CD4-positive, alpha-beta T cell treated with Interferon gamma for 1 hour (primary cell): ENCODE measurements around the gene GRAMD4.

Source experiments
- DNase-seq: peaks from one replicate; pipeline ENCODE4 v3.0.0-alpha.2; 2020

Gene GRAMD4

DNA sequence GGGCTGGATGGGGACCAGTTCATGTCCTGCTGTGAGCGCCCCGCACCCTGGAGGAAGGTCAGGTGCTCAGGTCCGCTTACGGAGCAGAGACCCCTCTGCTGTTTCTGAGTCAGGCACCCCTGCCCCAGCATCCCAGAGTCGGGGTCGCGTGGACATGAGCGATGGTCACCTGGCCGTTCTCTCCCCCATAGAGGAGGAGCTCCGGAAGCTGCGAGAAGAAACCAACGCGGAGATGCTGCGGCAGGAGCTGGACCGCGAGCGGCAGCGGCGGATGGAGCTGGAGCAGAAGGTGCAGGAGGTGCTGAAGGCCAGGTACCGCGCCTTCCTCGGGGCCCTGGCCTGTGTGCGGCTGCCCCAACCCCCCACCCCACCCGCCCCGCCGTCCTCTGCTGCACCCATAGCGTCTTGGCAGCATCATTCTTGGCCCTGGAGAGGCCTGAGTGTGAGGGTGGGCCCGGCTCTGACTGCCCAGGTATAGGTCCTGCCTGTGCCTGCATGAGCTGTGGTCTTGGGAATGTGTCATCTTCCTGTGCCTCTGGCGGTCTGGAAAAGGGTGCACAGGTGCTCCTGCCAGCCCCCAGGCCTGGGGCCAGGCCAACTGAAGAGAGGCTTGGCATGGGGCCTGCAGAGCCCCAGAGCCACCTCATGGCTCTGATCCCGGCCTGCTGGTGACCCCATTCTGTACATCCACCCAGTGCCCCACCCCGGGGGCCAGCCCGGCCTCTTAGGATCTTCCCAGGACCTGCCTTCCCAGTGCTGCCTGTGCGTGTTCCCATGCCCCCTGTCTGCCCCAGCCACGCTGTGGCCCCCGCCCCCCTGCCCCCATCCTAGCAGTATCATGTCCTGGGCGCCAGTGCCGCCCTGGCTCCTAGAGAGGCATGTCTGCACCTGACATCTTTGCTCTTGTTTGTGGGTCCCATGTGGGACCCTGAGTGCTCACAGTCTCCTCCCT, 38.1 kb downstream of the GRAMD4 start:
- DNase-seq: no peak

DNA sequence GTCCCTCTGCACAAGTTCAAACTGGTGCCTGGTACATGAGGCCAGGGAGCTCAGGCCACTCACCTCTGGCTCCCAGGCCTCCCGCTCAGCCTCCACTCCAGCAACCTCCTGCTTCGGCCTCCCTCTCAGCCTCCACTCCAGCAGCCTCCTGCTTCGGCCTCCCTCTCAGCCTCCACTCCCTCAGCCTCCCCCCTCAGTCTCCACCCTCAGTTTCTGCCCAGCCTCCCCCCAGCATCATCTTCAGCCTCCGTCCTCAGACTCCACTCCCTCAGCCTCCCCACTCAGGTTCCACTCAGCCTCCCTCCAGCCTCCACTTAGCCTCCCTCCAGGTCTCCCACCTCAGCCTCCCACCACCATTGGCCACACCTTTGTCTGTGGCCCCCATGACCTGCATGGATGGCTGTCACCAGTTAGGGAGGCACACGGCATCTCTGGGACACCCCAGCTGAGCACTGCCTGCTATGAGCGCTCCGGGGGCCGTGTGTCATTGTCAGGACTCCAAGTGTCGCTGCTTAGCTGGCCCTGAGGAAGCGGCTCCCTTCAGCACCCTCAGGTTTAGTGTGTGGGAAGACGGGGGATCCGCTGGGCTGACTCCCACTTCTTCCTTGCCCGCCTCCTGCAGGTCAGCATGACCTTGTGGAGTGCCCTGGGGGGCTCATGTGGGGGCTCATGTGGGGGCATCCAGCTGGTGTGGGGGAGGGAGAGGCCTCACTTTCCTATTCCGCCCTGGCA, 39.0 kb downstream of the GRAMD4 start:
- no peak for DNase-seq

DNA sequence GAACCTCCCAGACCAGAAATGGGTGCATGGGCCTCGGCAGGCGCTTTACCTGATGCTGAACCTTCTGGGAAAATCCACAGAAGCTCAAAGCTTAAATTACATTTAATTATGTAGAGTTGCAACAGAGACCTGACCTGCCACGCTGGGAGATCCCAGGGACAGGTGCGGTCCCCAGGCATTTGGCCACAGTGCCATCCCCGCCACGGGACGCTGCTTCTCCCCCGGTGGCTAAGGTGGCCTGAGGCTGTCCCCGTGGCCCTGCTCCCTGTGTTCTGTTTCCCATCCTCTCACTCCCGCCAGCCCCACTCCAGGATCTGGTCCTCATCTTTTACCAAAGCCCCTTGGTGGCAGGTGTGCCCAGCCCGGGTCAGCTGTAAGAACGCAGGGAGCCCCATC, 39.6 kb downstream of the GRAMD4 start:
- no peak for DNase-seq

DNA sequence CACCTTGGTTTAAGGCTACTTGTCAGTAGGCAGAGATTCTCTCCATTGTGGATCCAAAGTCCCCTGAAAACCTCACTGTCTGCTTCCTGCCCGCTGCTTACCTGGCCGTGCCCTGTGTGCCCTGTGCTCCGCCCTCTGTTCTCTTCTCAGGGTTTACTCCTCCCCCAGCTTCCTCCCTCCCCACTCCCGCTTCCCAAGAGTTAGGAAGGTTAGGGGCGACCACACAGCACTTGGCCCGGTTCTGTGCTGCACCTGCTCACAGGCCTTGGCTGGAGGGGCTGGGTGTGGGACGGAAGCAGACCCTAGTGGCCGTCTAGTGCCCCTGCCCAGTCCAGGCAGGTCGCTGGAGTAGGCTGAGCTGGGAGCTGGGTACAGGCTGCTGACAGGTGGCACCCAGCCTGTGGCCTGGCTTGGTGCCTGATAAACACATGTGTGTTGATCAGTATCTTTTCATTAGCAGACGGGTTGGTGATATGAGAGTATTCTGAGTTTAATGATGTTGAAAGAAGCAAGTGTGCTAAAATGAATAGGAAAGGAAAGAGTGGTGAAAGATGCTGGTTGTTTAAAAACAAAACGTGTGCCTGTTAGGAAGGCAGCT, 40.5 kb downstream of the GRAMD4 start:
- no peak for DNase-seq

DNA sequence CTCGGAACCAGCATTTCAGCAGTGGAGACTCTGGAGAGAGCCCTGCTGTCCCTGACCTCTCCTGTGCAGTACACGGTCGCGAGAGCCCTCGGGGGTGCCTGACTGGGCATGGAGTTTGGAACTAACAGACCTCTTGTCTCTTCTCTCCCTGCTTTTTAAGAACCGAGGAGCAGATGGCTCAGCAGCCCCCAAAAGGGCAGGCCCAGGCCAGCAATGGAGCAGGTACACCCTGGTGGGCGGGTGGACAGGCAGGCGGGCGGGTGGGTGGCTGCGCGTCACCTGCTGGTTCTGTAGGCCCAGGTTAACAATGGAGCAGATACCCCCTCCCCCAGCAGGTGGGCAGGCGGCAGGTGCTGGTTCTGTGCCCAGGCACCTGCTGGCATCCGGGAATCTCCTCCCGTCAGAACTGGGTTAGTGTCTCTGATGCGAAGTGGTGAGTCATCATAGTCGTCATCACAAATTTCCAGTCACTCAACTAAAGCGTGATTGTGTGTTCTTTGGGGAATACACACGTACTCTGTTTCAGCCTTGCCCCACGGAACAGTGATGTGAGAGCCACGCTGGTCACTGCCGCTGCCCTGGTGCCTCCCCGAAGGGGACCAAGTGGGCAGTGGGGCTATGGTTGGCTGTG, 41.1 kb downstream of the GRAMD4 start:
- no peak for DNase-seq

DNA sequence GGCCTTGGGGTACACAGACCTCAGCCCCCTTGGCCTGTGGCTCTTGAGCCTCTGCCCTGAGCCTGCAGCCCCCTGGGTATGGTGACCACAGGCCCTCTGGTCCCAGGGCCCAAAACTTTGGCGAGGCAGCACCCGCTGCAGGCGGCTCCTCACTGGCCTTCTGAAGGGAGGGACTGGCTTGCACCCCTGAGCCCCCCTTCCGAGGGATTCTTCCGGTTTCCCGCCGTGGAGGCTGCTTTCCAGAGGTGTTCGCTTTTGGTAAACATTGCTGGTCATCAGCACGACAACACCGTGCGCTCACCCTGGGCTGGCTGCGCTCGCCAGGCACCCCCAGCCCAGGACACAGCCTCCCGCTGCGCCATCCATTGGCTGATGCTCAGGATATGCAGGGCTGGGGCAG, 42.0 kb downstream of the GRAMD4 start:
- no peak for DNase-seq

DNA sequence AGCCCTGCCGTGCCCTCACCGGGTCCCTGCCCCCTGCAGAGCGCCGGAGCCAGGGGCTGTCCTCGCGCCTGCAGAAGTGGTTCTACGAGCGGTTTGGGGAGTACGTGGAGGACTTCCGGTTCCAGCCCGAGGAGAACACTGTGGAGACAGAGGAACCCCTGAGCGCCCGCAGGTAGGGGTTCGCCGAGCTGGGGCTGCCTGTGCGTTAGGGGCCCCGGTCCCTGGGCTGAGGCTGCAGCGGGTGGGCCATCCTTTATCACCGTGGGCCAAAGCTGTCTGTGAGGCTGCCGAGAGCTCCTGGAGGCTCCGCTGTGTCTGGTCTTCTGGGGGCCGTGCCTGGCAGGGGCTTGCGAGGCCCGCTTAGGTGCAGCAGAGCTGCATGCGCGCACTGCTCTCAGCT, 42.8 kb downstream of the GRAMD4 start:
- DNase-seq: no peak

DNA sequence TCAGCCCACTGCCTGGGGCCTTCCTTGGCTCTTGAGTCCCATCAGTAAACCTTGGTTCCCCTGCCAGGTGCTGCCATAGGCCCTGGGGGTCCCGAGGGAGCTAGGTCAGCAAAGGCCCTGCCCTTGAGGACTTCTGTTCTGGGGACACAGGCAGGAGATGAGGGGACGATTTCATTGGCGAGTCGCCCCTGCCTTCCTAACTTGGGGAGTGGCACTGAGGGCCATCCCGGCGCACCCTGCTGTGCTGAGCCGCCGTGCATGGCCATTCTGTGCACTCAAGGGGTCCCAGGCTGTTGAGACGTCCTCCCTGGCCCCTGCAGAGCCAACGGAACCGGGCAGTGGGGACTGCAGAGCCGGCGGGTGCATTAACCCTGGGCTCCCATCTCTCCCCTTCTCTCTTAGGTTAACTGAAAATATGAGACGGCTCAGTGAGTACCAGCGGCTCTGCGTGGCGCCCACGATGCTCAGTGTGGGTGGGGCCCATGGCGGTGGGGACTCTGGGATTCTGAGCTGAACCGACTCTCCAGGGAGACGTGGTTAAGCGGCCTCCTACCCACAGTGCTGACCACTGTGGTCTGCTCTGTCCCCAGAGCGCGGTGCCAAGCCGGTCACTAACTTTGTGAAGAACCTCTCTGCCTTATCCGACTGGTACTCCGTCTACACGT, 43.4 kb downstream of the GRAMD4 start:
- no peak for DNase-seq

DNA sequence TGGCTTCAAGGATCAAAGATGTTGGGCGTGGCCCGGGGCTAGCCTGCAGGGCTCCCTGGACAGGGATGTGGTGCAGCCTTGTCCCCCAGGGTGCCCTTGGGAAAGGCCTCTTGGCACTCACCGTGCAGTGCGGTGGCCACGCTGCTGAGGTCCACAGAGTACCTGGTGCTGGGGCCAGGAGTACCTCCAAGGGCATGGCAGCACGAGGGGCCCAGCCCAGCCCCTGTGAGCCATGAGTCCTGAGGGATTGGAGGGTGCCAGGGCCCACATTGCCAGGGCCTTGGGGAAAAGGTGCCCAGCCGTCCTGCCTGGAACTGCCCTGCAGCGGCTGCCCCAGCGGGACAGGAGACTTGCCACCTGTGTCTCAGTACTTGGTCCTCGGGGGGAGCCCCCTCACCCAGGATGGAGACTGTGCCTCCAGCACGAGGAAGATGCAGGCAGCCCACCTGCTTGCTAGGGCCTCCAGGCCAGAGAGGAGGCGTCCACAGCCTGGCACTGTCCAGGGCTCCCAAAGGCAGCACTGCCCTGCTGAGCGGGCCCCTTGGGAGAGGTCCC, 44.2 kb downstream of the GRAMD4 start:
- no peak for DNase-seq

DNA sequence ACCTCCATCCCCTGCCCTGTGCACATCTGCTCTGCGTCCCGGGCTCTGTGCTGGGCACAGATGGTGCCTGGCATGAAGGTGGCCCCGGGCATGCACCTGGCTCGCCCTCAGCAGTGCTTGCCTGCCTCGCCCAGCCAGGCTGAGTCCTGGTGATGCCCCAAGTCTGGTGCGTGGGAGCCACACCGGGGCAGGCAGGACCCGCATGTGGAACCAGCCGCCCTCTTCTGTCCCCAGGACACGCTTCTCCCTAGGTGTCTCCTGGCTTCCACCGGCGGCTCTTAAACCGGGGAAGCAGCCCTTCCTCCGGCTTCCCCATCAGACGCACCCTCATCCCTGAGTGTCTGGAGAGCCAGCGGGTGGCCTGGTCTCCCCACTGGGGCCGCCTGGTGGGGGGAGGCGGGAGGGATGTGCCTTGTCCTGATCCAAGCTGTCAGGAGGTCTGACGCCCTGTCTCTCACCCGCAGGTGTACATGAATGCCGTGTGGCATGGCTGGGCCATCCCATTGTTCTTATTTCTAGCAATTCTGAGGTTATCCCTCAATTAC, 45.0 kb downstream of the GRAMD4 start:
- no peak for DNase-seq

DNA sequence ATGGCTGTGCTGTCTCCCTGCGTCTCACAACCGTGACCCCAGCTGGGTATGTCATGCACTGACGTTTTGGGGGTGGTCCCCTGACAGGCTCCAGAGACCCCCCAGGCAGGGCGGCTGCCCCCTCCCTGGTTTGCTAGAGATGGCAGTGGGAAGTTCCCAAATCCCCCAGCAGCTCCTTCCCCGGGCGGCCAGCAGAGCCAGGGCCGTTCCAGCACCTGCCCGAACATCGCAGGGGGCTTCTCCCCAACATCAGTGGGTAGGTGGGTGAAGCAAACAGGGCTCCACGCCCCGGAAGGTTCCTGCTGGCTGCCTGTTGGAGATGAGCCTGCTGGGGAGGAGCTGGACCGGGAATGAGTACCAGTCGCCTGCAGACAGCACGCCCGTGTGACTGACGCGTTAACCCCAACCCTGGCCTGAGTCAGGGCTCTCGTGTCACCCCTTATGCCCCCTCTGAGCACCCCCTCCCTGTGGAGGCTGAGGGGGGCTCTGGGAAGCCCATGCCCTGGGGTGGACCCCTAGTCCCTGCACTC, 45.6 kb downstream of the GRAMD4 start:
- DNase-seq: no peak

DNA sequence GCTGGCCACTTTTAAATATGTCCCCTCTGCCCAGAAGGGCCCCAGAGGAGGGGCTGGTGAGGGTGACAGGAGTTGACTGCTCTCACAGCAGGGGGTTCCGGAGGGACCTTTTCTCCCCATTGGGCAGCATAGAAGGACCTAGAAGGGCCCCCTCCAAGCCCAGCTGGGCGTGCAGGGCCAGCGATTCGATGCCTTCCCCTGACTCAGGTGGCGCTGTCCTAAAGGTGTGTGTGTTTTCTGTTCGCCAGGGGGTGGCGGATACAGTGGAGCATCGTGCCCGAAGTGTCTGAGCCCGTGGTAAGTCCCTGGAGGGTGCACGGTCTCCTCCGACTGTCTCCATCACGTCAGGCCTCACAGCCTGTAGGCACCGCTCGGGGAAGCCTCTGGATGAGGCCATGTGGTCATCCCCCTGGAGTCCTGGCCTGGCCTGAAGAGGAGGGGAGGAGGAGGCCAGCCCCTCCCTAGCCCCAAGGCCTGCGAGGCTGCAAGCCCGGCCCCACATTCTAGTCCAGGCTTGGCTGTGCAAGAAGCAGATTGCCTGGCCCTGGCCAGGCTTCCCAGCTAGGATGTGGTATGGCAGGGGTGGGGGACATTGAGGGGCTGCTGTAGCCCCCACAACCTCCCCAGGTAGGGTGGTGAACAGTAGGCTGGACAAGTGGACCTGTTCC, 46.5 kb downstream of the GRAMD4 start:
- no peak for DNase-seq

DNA sequence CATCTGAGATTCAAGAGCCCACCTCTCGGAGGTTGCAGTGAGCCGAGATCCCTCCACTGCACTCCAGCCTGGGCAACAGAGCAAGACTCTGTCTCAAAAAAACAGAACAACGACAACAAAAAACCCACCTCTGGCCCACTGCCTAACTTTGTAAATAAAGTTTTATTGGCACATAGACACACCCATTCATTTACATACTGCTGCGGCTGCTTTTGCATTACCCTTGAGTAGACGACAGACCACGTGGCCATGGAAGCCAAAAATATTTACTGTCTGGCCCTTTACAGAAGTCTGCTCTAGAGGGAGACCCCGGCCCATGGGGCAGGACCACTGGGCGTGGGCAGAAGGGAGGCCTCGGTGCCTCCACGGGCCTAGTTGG, 47.0 kb downstream of the GRAMD4 start:
- DNase-seq: no peak

DNA sequence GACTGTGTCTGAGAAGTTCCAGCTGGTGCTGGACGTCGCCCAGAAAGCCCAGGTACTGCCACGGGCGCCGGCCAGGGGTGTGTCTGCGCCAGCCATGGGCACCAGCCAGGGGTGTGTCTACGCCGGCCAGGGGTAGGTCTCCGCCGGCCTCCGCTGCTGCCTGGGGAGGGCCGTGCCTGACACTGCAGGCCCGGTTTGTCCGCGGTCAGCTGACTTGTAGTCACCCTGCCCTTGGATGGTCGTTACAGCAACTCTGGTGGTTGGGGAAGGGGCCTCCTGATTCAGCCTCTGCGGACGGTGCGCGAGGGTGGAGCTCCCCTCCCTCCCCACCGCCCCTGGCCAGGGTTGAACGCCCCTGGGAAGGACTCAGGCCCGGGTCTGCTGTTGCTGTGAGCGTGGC, 47.9 kb downstream of the GRAMD4 start:
- no peak for DNase-seq

DNA sequence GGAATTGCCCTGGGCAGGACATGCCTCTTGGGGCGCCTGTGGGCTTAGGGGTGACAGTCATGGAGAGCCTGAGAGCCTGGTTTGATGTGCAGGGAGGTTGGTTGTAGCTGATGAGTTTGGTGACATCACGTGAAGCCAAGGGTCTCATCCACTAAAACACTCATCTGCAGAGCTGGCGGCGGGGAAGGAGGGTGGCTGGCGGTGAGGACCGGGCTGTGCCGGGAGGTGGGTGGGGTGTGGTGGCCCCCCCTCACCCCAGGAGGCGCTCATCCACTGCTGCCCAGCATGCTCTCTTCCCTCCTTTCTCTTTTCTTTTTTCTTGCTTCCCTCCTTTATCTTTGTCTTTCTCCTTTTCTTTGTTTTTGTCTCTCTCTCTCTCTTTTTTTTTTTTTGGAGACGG, 49.0 kb downstream of the GRAMD4 start:
- no peak for DNase-seq

DNA sequence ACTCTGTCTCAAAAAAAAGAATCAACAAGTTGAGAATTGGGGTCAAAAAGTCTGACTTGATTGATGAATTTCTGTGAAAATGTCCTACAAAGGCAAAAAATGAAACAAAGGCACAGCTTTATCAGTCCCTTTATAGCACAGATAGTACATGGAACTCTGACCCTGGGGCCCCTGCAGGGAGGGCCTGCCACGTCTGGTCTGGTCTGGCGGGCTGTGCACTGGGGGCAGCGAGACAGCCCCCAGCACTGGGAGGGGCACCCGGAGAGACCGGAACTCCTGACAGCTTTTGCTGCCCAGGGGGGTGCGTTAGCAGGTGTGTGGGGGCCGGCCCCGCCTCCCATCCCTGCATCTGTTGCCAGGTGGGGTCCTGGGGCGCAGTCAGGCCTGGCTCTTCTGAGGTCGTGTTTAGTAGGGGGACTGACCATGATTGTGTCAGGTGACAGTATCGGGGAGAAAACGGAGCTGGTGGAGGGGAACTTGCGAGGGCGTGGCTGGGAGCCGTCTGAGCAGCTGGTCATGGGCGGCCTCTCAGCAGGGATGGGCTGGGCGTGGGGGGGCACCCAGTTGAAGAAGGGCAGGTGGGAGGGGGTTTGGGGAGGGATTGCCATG, 51.7 kb downstream of the GRAMD4 start:
- no peak for DNase-seq

DNA sequence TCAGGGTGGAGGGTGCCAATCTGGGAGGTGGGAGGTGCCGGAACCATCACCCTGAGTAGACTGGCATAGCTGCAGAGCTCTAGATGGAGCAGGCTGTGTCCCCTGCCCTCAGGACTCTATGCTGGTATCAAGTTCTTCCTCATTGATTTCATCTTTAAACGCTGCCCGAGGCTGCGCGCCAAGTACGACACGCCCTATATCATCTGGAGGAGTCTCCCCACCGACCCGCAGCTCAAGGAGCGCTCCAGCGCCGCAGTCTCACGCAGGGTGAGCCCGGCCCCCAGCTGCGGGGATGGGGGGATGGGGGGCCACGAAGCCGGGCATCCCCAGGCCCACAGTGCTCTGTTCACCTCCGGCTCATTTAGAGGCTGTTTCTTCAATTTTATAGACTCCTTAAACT, 52.5 kb downstream of the GRAMD4 start:
- DNase-seq: no peak

DNA sequence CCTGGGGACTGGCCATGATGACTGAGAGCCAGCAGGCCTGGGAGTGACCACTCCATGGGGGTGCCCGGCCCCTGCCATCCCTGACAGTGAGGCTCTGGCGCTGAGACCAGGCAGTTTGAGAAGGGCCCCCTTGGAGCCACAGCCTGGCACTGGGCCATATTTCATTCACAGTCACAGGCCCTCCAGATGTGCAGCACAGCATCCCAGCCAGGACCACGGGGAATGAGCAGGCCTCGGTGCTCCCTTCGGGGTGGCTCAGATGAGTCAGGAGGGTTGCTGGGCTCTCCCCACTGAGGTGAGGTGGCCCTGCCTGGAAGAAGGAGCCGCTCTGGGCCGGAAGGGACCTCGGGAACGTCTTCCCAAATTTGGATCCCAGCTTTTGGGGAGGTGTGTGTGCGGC, 53.0 kb downstream of the GRAMD4 start:
- DNase-seq: no peak

DNA sequence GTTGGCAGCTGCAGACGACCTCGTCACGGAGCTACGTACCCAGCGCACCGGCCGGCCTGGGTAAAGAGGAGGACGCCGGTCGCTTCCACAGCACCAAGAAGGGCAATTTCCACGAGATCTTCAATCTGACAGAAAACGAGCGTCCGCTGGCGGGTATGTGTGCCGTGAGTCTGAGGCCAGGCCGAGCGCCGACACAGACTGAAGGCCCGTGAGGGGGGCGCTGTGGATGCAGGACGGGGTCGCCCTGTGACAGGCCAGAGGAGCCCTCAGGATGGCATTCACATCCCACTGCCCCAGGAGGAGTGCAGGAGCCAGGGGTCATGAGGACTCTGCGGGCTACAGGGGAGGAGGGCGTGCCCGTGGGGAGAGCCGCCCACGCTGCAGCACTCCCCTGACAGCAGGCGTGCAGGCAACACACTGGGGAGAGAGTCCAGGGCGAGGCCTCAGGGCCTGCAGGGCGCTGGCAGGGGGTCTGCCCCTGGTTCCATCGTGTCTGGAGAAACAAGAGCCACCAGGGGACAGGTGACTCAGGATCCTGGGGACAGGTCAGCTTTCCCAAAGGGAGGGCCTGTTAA, 53.6 kb downstream of the GRAMD4 start:
- DNase-seq: no peak

DNA sequence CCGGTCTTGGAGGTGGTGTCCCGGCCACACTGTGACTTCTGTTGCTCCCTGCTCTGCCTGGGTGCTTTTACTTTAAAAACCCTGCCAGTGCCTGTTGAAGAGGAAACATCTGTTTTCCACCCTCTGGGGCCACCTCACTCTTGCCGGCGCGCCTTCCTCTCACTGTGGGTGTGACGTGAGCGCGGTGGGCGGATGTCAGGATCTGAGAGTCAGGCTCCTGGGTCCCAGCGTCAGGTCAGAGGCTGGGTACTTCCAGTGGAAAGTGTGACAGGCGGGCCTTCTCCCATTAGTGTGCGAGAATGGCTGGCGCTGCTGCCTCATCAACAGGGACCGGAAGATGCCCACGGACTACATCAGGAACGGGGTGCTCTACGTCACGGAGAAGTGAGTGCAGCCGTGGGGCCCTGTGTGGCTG, 54.2 kb downstream of the GRAMD4 start:
- DNase-seq: peak; percentile 79

DNA sequence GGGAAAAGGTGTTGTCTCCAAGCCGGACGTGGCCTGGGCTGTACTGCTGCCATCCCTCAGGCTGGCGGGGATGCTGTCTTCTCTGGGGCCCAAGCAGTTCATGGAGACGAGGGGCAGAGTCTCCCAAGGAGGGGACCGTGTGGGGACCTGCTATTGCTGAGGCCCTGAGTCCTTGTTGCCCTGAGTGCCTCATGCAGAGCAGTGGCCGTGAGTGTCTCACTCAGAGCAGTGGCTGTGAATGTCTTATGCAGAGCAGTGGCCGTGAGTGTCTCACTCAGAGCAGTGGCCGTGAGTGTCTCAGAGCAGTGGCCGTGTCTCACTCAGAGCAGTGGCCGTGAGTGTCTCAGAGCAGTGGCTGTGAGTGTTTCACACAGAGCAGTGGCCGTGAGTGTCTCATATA, 54.7 kb downstream of the GRAMD4 start:
- no peak for DNase-seq
